K562 (cell line): ENCODE data around the gene ACSS2. TPM values are rescaled to one million over a fixed set of nuclear protein-coding genes. Genes with fewer than 3 reads are reported as not detected.
A peak's percentile ranks its signal among the peaks of the same experiment; 100 is the strongest.

Experiments
- BCL6 ChIP-seq: fragments of 250-450 bp; sonication (Bioruptor Pico); IDR thresholded peaks from 2 replicates; pipeline ENCODE4 v1.4.0; 2020
- EP400 ChIP-seq: fragments of 450-650 bp; IDR thresholded peaks from 2 replicates; pipeline ENCODE4 v1.6.1; 2017; ENCODE audit warnings: antibody characterized with exemption, mild to moderate bottlenecking, moderate library complexity
- ETV5 ChIP-seq: sonication (generic); formaldehyde crosslinking; IDR thresholded peaks from 2 replicates; pipeline ENCODE4 v1.4.0; 2020; ENCODE audit warnings: low read depth, mild to moderate bottlenecking, missing genetic modification reagents
- HNRNPL ChIP-seq: fragments of 200-400 bp; formaldehyde crosslinking; IDR thresholded peaks from 2 replicates; pipeline ENCODE4 v1.6.1; 2017; ENCODE audit warnings: low read depth, mild to moderate bottlenecking, low read length
- ILF3 ChIP-seq: fragments of 450-650 bp; IDR thresholded peaks from 2 replicates; pipeline ENCODE4 v1.6.1; 2018; ENCODE audit warnings: antibody characterized with exemption, mild to moderate bottlenecking, moderate library complexity, borderline replicate concordance
- ILK ChIP-seq: fragments of 450-650 bp; IDR thresholded peaks from 2 replicates; pipeline ENCODE4 v1.6.1; 2016; ENCODE audit warnings: missing genetic modification characterization, low read depth, mild to moderate bottlenecking, missing compliant biosample characterization, moderate library complexity, borderline replicate concordance
- KAT8 ChIP-seq: fragments of 450-650 bp; IDR thresholded peaks from 2 replicates; pipeline ENCODE4 v1.6.1; 2016; ENCODE audit warnings: low read depth, mild to moderate bottlenecking
- MXI1 ChIP-seq: IDR thresholded peaks from 2 replicates; pipeline ENCODE4 v1.6.1; 2011; ENCODE audit warnings: low read depth, mild to moderate bottlenecking, improper control_type of control experiment, low read length
- NBN ChIP-seq: fragments of 450-650 bp; IDR thresholded peaks from 2 replicates; pipeline ENCODE4 v1.6.1; 2016; ENCODE audit warnings: low read depth, mild to moderate bottlenecking
- NFXL1 ChIP-seq: fragments of 450-650 bp; formaldehyde crosslinking; IDR thresholded peaks from 2 replicates; pipeline ENCODE4 v1.4.0; 2021; ENCODE audit warnings: mild to moderate bottlenecking
- PCBP1 ChIP-seq: fragments of 200-400 bp; formaldehyde crosslinking; IDR thresholded peaks from 2 replicates; pipeline ENCODE4 v1.6.1; 2018; ENCODE audit warnings: mild to moderate bottlenecking, low read depth, low read length; ENCODE audit not compliant: poor library complexity, severe bottlenecking
- PHF8 ChIP-seq: fragments of 200-600 bp; sonication (generic); IDR thresholded peaks from 2 replicates; pipeline ENCODE4 v1.6.1; 2012; ENCODE audit warnings: mixed run types, mild to moderate bottlenecking, inconsistent platforms, low read length, moderate library complexity, borderline replicate concordance
- SAFB2 ChIP-seq: fragments of 200-400 bp; formaldehyde crosslinking; IDR thresholded peaks from 2 replicates; pipeline ENCODE4 v1.6.1; 2018; ENCODE audit warnings: borderline replicate concordance, low read length, low read depth, moderate library complexity; ENCODE audit not compliant: severe bottlenecking
- SLC30A9 ChIP-seq: fragments of 250-450 bp; sonication (Bioruptor Pico); IDR thresholded peaks from 2 replicates; pipeline ENCODE4 v1.8.0; 2022; ENCODE audit warnings: mild to moderate bottlenecking, moderate library complexity
- THRAP3 ChIP-seq: fragments of 450-650 bp; IDR thresholded peaks from 2 replicates; pipeline ENCODE4 v1.6.1; 2016; ENCODE audit warnings: mild to moderate bottlenecking, inconsistent platforms, borderline replicate concordance
- TRIM24 ChIP-seq, 2 experiments: fragments of 450-650 bp; IDR thresholded peaks; 2 replicates each; pipeline ENCODE4 v1.6.1; 2016
- TRIM25 ChIP-seq: fragments of 450-650 bp; IDR thresholded peaks from 2 replicates; pipeline ENCODE4 v1.7.0; 2016; ENCODE audit warnings: borderline replicate concordance
- ZNF354B ChIP-seq: fragments of 250-450 bp; sonication (Bioruptor Pico); IDR thresholded peaks from 2 replicates; pipeline ENCODE4 v1.4.0; 2020
- ZNF408 ChIP-seq: fragments of 250-450 bp; sonication (Bioruptor Pico); IDR thresholded peaks from 2 replicates; pipeline ENCODE4 v1.4.0; 2020; ENCODE audit warnings: low read depth, mild to moderate bottlenecking, moderate library complexity
- ZNF766 ChIP-seq: fragments of 200-800 bp; sonication (Bioruptor generic); conservative IDR thresholded peaks from 2 replicates; pipeline ENCODE4 v1.6.1; 2016; ENCODE audit warnings: missing genetic modification characterization, missing compliant biosample characterization
- polyA plus RNA-seq, 8 experiments: library from polyadenylated mRNA; depleted of rRNA in 4 of 8; stranded (reverse) in 5 of 8; unstranded in 3 of 8; fragments of >200 nt; fragmentation: Nextera tagmentation in 2 of 8; fragmentation: Illumina TruSeq in 1 of 8; extraction: Ambion mirVana in 2 of 8; extraction: Trizol in 1 of 8; gene quantifications; 2 replicates each; pipeline versions ENCODE4 v1.2.1 to v1.2.3, GENCODE V29; 2011 to 2014; ENCODE audit warnings: inconsistent platforms in 1 of 8, missing spikeins in 1 of 8
- total RNA-seq, 7 experiments: library from RNA; depleted of rRNA in 6 of 7; stranded (reverse); fragments of >200 nt in 6 of 7; fragmentation: Illumina TruSeq in 2 of 7; extraction: Trizol in 2 of 7; gene quantifications; 2 replicates each; pipeline versions ENCODE4 v1.2.1 to v1.2.3, GENCODE V29; 2011 to 2021; ENCODE audit warnings: low replicate concordance in 1 of 7
- TF ChIP-seq, protein P1 (sequence below): IDR thresholded peaks from 2 replicates; pipeline ENCODE4 v1.6.1; 2011; ENCODE audit not compliant: insufficient read length; ENCODE audit errors: extremely low read depth
- TF ChIP-seq, protein P2 (sequence below): fragments of 250-450 bp; sonication (Bioruptor Pico); IDR thresholded peaks from 2 replicates; pipeline ENCODE4 v1.4.0; 2020; ENCODE audit warnings: borderline replicate concordance

Gene ACSS2
- total and polyA plus RNA-seq, 9 of the 15 experiments (the other 6 are each of a cell fraction or from before 2014, with no cell fraction given) = 21.9 to 246 (median 66.2) TPM

- no peak for TF ChIP-seq ILF3
- no peak for TF ChIP-seq NFXL1 (CRISPR knock-in tag)
- no peak for TF ChIP-seq ZNF408
- TF ChIP-seq, protein P1, sequence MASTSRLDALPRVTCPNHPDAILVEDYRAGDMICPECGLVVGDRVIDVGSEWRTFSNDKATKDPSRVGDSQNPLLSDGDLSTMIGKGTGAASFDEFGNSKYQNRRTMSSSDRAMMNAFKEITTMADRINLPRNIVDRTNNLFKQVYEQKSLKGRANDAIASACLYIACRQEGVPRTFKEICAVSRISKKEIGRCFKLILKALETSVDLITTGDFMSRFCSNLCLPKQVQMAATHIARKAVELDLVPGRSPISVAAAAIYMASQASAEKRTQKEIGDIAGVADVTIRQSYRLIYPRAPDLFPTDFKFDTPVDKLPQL = no peak
- no peak for TF ChIP-seq ZNF354B
- TF ChIP-seq ZNF766 (CRISPR knock-in tag) = no peak
- TF ChIP-seq THRAP3 = no peak
- no peak for TF ChIP-seq MXI1
- TF ChIP-seq BCL6 = no peak
- peak; percentile 76; the same call in 1 of the 2 replicates for TF ChIP-seq PHF8
- no peak for TF ChIP-seq KAT8
- no peak for TF ChIP-seq HNRNPL
- peak; percentile 97 for TF ChIP-seq ETV5 (CRISPR knock-in tag)
- no peak for TF ChIP-seq EP400
- no peak for TF ChIP-seq ILK (tag)
- TF ChIP-seq, protein P2, sequence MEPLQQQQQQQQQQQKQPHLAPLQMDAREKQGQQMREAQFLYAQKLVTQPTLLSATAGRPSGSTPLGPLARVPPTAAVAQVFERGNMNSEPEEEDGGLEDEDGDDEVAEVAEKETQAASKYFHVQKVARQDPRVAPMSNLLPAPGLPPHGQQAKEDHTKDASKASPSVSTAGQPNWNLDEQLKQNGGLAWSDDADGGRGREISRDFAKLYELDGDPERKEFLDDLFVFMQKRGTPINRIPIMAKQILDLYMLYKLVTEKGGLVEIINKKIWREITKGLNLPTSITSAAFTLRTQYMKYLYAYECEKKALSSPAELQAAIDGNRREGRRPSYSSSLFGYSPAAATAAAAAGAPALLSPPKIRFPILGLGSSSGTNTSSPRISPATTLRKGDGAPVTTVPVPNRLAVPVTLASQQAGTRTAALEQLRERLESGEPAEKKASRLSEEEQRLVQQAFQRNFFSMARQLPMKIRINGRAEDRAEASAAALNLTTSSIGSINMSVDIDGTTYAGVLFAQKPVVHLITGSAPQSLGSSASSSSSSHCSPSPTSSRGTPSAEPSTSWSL (CRISPR knock-in tag) = no peak
- no peak for TF ChIP-seq SAFB2
- no peak for TF ChIP-seq TRIM24 (IDR thresholded peaks at IDR 0.05)
- TF ChIP-seq SLC30A9 (CRISPR knock-in tag) = no peak
- TF ChIP-seq NBN = no peak
- TF ChIP-seq PCBP1 = peak; percentile 35
- TF ChIP-seq TRIM25 = 0 out of 2 replicates have a peak, but pooled peaks have one; percentile 31
Observed at GRCh38 chr20:34872622-34873224, 3.7 kb upstream of the ACSS2 start, which contains the start of gene GGT7 (continued).
